SU-DHL-6 (cell line): ENCODE data around the gene TSHR.

Experiments
- H2AFZ ChIP-seq: fragments of 200-600 bp; sonication (generic); 2 replicates; pipeline ENCODE4 v1.6.1; 2014; ENCODE audit warnings: low read depth, mild to moderate bottlenecking, moderate library complexity, mixed read lengths, antibody characterized with exemption, low read length; ENCODE audit not compliant: severe bottlenecking
- H3F3A ChIP-seq: fragments of 200-600 bp; shearing (Covaris generic); 2 replicates; pipeline ENCODE4 v1.6.0; 2016; ENCODE audit warnings: antibody characterized with exemption, mild to moderate bottlenecking; ENCODE audit not compliant: insufficient read depth
- H3K27ac ChIP-seq: fragments of 200-600 bp; sonication (generic); 2 replicates; pipeline ENCODE4 v1.5.1; 2016; ENCODE audit warnings: low read depth, mild to moderate bottlenecking, low read length, moderate library complexity, mixed read lengths
- H3K27me3 ChIP-seq: fragments of 200-600 bp; sonication (generic), shearing (Covaris generic); 2 replicates; pipeline ENCODE4 v1.6.0; 2014; ENCODE audit warnings: mild to moderate bottlenecking, low read length
- H3K36me3 ChIP-seq: fragments of 200-600 bp; sonication (generic); 2 replicates; pipeline ENCODE4 v1.6.1; 2014; ENCODE audit warnings: mild to moderate bottlenecking, low read length, mixed read lengths
- H3K4me2 ChIP-seq: fragments of 300-600, 200-600 bp; shearing (Covaris generic), sonication (generic); 2 replicates; pipeline ENCODE4 v1.6.0; 2014; ENCODE audit warnings: low read length, low read depth, mild to moderate bottlenecking; ENCODE audit not compliant: poor library complexity, severe bottlenecking
- H3K4me3 ChIP-seq: fragments of 200-600 bp; sonication (generic); 2 replicates; pipeline ENCODE4 v1.5.1; 2014; ENCODE audit warnings: antibody characterized with exemption, low read length, mild to moderate bottlenecking, mixed read lengths; ENCODE audit not compliant: insufficient read depth, poor library complexity, severe bottlenecking
- H3K79me2 ChIP-seq: fragments of 200-600 bp; sonication (generic); 2 replicates; pipeline ENCODE4 v1.6.1; 2014; ENCODE audit warnings: mild to moderate bottlenecking, low read length, moderate library complexity; ENCODE audit not compliant: insufficient read depth
- H3K9ac ChIP-seq: fragments of 200-600 bp; sonication (generic); 2 replicates; pipeline ENCODE4 v1.7.0; 2014; ENCODE audit warnings: mild to moderate bottlenecking, low read length
- H3K9me2 ChIP-seq: fragments of 200-600 bp; sonication (generic); replicated peaks from 2 replicates; pipeline ENCODE4 v1.6.1; 2014; ENCODE audit warnings: low read length; ENCODE audit not compliant: insufficient read depth
- H3K9me3 ChIP-seq: fragments of 200-600 bp; sonication (generic); 2 replicates; pipeline ENCODE4 v1.6.1; 2014; ENCODE audit warnings: low read length, mixed read lengths; ENCODE audit not compliant: insufficient read depth
- H4K20me1 ChIP-seq: fragments of 200-600 bp; sonication (generic); 2 replicates; pipeline ENCODE4 v1.6.1; 2014; ENCODE audit warnings: low read depth, mild to moderate bottlenecking, antibody characterized with exemption, low read length, moderate library complexity, mixed read lengths
- EZH2phosphoT487 ChIP-seq: fragments of 200-600 bp; sonication (generic), shearing (Covaris generic); conservative IDR thresholded peaks from 2 replicates; pipeline ENCODE4 v1.6.1; 2018; ENCODE audit warnings: mild to moderate bottlenecking, antibody characterized with exemption, low read length, moderate library complexity, mixed read lengths
- TF ChIP-seq, protein P1 (sequence below): fragments of 200-600 bp; sonication (generic); IDR thresholded peaks from one replicate; pipeline ENCODE4 v1.5.1; 2017; ENCODE audit warnings: antibody characterized with exemption, mild to moderate bottlenecking, low read length, moderate library complexity; ENCODE audit not compliant: insufficient read depth, poor library complexity, severe bottlenecking

Gene TSHR

GRCh38 chr14:81132468-81132867 lies 177.0 kb downstream of the TSHR start:
- H3K27me3 ChIP-seq = no peaks in the 10 kb centered on the region

GRCh38 chr14:81133400-81133799 lies 178.0 kb downstream of the TSHR start:
- Histone ChIP-seq H3K9me2 (no peaks in the 10 kb centered on the region), H3K79me2 (no peaks in the 10 kb centered on the region), H2AFZ (no peak overlapping the region), H3K4me2 (no peak overlapping the region), H3K36me3 (no peaks in the 10 kb centered on the region), H3F3A (no peaks in the 10 kb centered on the region), H4K20me1 (no peaks in the 10 kb centered on the region), H3K4me3 (no peak overlapping the region), H3K27me3 (no peaks in the 10 kb centered on the region), H3K9me3 (no peaks in the 10 kb centered on the region), H3K27ac (no peak overlapping the region), H3K9ac (no peak overlapping the region)
- no peak for TF ChIP-seq EZH2phosphoT487
- TF ChIP-seq, protein P1, sequence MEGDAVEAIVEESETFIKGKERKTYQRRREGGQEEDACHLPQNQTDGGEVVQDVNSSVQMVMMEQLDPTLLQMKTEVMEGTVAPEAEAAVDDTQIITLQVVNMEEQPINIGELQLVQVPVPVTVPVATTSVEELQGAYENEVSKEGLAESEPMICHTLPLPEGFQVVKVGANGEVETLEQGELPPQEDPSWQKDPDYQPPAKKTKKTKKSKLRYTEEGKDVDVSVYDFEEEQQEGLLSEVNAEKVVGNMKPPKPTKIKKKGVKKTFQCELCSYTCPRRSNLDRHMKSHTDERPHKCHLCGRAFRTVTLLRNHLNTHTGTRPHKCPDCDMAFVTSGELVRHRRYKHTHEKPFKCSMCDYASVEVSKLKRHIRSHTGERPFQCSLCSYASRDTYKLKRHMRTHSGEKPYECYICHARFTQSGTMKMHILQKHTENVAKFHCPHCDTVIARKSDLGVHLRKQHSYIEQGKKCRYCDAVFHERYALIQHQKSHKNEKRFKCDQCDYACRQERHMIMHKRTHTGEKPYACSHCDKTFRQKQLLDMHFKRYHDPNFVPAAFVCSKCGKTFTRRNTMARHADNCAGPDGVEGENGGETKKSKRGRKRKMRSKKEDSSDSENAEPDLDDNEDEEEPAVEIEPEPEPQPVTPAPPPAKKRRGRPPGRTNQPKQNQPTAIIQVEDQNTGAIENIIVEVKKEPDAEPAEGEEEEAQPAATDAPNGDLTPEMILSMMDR = no peak

More at GRCh38 chr14:81132468-81132867, 177.0 kb downstream of the TSHR start:
- Histone ChIP-seq H3K9ac (no peak overlapping the region), H3F3A (no peaks in the 10 kb centered on the region), H2AFZ (no peak overlapping the region), H3K79me2 (no peaks in the 10 kb centered on the region), H3K27ac (no peak overlapping the region), H3K9me2 (no peaks in the 10 kb centered on the region), H3K9me3 (no peaks in the 10 kb centered on the region), H3K4me2 (no peak overlapping the region), H3K4me3 (no peak overlapping the region), H4K20me1 (no peaks in the 10 kb centered on the region), H3K36me3 (no peaks in the 10 kb centered on the region)
- TF ChIP-seq EZH2phosphoT487 = no peak
- TF ChIP-seq, protein P1 = no peak

DNA sequence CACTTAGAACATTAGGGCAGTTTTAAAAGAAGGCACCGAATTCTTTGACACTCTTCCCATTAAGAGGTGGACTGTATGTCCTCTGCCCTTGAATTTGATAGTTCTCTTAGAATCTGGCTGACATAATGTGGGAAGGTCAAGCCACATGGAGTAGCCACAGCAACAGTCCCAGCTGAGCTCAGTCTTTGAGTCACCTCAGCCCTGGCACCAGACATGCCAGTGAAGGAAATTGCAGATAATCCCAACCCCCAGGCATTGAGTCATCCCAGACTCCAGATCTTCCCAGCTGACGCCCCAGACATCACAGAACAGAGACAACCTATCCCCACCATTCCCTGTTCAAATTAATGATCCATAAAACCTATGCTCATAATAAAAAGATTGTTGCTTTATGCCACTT lies 181.9 kb downstream of the TSHR start:
- Histone ChIP-seq H3K9me2 (no peaks in the 10 kb centered on the region), H3K9ac (no peak overlapping the region), H2AFZ (no peak overlapping the region), H4K20me1 (no peaks in the 10 kb centered on the region), H3K27me3 (no peaks in the 10 kb centered on the region), H3K4me3 (no peak overlapping the region), H3F3A (no peaks in the 10 kb centered on the region), H3K9me3 (no peaks in the 10 kb centered on the region), H3K79me2 (no peaks in the 10 kb centered on the region), H3K36me3 (no peaks in the 10 kb centered on the region), H3K4me2 (no peak overlapping the region), H3K27ac (no peak overlapping the region)
- TF ChIP-seq, protein P1 = no peak
- TF ChIP-seq EZH2phosphoT487 = no peak

- Histone ChIP-seq H3K36me3 (no peaks in the 10 kb centered on the region), H3K79me2 (no peaks in the 10 kb centered on the region), H3K4me3 (no peak overlapping the region), H3K9ac (no peak overlapping the region), H3F3A (no peaks in the 10 kb centered on the region), H3K4me2 (no peak overlapping the region), H3K9me2 (no peaks in the 10 kb centered on the region), H2AFZ (no peak overlapping the region), H3K9me3 (no peaks in the 10 kb centered on the region), H4K20me1 (no peaks in the 10 kb centered on the region), H3K27me3 (no peaks in the 10 kb centered on the region), H3K27ac (no peak overlapping the region)
- TF ChIP-seq, protein P1 = no peak
- no peak for TF ChIP-seq EZH2phosphoT487
Measured at GRCh38 chr14:81138429-81138828, 183.0 kb downstream of the TSHR start.
